Measurements from ENCODE around the gene TTLL7.

DNA sequence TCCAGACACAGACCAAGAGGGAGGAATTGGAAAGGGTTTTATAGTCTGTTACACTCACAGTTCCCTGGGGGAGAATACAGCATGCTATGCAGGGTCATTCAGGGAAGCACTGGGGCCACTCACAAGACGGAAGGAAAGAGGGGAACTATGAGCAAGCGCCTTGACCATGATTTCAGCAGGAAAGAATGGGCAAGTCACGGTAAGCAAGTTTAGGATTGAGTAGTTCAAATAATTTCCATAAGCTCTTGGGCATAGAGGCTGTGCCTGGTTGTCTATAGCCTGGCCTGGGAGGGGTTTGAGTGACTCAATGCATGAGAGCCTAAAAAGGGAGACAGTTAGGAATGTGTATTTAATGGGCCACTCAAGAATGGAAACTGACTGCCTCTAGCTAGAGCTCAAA is 176.7 kb downstream of the TTLL7 start:
- TF ChIP-seq POLR2A (IDR thresholded peaks at IDR 0.05) (no peak), CTCF (IDR thresholded peaks at IDR 0.05) (no peak), EP300 (IDR thresholded peaks at IDR 0.05) (no peak)

All from ovary (tissue), 3 donors.